ENCODE results near the gene CAPN1.
"Not testable (repeated sequence)": the region's sequence is repeated elsewhere in the genome, so short reads cannot be mapped to it uniquely, and the experiment has no call there.

The CAPN1 gene

GRCh38 chr11:65181569-65182257 is at the start of gene CAPN1:
CAPN1 (plus strand) TSS chr11:65181928; CDS start chr11:65182702, 774 bp downstream.
- peak; percentile 35 to 56 for DNase-seq (ENCODE audit: low read depth in 2 of 2)

GRCh38 chr11:65132238-65132987 is 49.3 kb upstream of the CAPN1 start:
- DNase-seq (ENCODE audit: low read depth in 2 of 2): no peak

- no peak for DNase-seq (ENCODE audit: low read depth in 2 of 2)
Observed at GRCh38 chr11:65132988-65133700, 48.6 kb upstream of the CAPN1 start.

- DNase-seq (ENCODE audit: low read depth in 2 of 2): no peak
Observed at GRCh38 chr11:65133724-65134123, 48.0 kb upstream of the CAPN1 start.

GRCh38 chr11:65134240-65134951 is 47.3 kb upstream of the CAPN1 start, which contains the start of gene SYVN1:
SYVN1 (minus strand) TSS chr11:65134519; CDS start chr11:65133601, 918 bp downstream.
- peak; percentile 84 to 86 for DNase-seq (ENCODE audit: low read depth in 2 of 2)

GRCh38 chr11:65134952-65135632 is 46.6 kb upstream of the CAPN1 start:
- DNase-seq (ENCODE audit: low read depth in 2 of 2): peak; percentile 65 to 77

GRCh38 chr11:65135633-65136145 is 46.0 kb upstream of the CAPN1 start:
- DNase-seq (ENCODE audit: low read depth in 2 of 2): no peak

- DNase-seq (ENCODE audit: low read depth in 2 of 2): no peak
Observed at GRCh38 chr11:65136515-65137096, 45.1 kb upstream of the CAPN1 start.

GRCh38 chr11:65141896-65142494 is 39.7 kb upstream of the CAPN1 start:
- no peak for DNase-seq (ENCODE audit: low read depth in 2 of 2)

GRCh38 chr11:65147352-65148075 is 34.2 kb upstream of the CAPN1 start:
- no peak for DNase-seq (ENCODE audit: low read depth in 2 of 2)

- no peak for DNase-seq (ENCODE audit: low read depth in 2 of 2)
Observed at GRCh38 chr11:65148657-65149056, 33.1 kb upstream of the CAPN1 start.

- DNase-seq (ENCODE audit: low read depth in 2 of 2): not testable (repeated sequence)
Observed at GRCh38 chr11:65150131-65150508, 31.6 kb upstream of the CAPN1 start.

- no peak for DNase-seq (ENCODE audit: low read depth in 2 of 2)
Observed at GRCh38 chr11:65150509-65151299, 31.0 kb upstream of the CAPN1 start.

GRCh38 chr11:65151331-65151899 is 30.3 kb upstream of the CAPN1 start:
- no peak for DNase-seq (ENCODE audit: low read depth in 2 of 2)

- DNase-seq (ENCODE audit: low read depth in 2 of 2): no peak
Observed at GRCh38 chr11:65152122-65152521, 29.6 kb upstream of the CAPN1 start.

- no peak for DNase-seq (ENCODE audit: low read depth in 2 of 2)
Observed at GRCh38 chr11:65156256-65156655, 25.5 kb upstream of the CAPN1 start.

GRCh38 chr11:65156926-65157325 is 24.8 kb upstream of the CAPN1 start:
- DNase-seq (ENCODE audit: low read depth in 2 of 2): no peak

- no peak for DNase-seq (ENCODE audit: low read depth in 2 of 2)
Observed at GRCh38 chr11:65157336-65157735, 24.4 kb upstream of the CAPN1 start.

Data from stimulated activated CD8-positive, alpha-beta memory T cell treated with anti-CD3 and anti-CD28 coated beads, Interleukin-15, amount 100 ng/mL, for 4 hours (primary cell).